KOPT-K1 (cell line): ENCODE measurements around the gene CARHSP1.

Source experiments
- H3K27ac ChIP-seq: fragments of 200-600 bp; sonication (generic); 2 replicates; pipeline ENCODE4 v1.5.1; 2016; ENCODE audit warnings: antibody characterized with exemption, mild to moderate bottlenecking, low read depth, low read length; ENCODE audit not compliant: poor library complexity, severe bottlenecking
- H3K36me3 ChIP-seq: fragments of 200-600 bp; sonication (generic); 2 replicates; pipeline ENCODE4 v1.5.1; 2017; ENCODE audit warnings: antibody characterized with exemption, mild to moderate bottlenecking, low read length, moderate library complexity; ENCODE audit not compliant: insufficient read depth
- H3K9me3 ChIP-seq: fragments of 200-600 bp; sonication (generic); 2 replicates; pipeline ENCODE4 v1.5.1; 2017; ENCODE audit warnings: antibody characterized with exemption, low read length, mild to moderate bottlenecking; ENCODE audit not compliant: insufficient read depth, poor library complexity, severe bottlenecking

CARHSP1 gene

DNA sequence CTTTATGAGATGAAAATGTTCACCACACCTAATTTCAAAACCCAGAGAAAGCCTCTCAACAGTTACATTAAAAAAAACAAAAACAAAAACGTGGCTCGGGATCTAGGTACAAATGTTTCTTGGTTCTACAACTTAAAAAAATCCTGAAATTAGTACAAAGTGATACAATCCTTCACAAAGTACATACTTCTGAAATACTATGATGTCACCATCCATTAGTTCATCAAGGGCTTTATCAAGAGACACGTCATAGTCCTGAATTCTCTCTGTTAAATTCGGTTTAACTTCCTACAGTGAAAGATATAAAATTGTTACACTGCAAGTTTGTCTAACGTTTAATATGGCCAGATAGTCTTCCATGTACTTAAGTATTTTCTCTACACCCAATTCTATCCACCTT, 31.5 kb upstream of the CARHSP1 start:
- Histone ChIP-seq H3K9me3 (no peaks in the 10 kb centered on the region), H3K27ac (no peak overlapping the region), H3K36me3 (peaks cover 98% of the 10 kb centered on the region)

DNA sequence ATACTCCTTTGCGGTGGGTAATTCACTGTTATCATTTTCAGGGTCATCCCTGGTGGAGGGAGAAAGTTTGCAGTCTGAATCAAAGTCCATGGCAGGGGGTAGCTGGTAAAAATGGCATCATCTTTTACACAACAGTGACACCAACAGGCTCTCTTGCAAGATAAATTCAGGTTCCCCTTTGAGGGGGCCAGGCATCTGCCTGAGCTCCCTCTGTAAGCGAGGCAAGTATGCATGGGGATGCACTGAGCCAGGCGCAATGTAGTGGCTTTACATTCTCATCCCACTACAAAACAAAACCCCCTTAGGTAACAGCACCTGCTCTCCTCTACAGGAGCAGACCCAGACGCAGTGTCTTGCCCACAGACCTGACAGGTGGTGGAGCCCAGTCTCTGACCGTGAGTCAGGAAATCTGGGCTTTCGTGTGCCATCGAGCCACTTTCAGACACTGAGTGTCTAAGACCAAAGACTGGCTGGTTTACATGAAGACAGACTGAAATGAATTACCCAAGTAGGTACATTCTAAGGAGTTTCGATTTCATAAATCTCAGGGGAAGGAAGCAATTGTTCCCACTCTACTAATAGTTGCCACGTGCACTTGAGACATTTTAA, 31.0 kb upstream of the CARHSP1 start:
- Histone ChIP-seq H3K36me3 (peaks cover 98% of the 10 kb centered on the region), H3K27ac (no peak overlapping the region)

DNA sequence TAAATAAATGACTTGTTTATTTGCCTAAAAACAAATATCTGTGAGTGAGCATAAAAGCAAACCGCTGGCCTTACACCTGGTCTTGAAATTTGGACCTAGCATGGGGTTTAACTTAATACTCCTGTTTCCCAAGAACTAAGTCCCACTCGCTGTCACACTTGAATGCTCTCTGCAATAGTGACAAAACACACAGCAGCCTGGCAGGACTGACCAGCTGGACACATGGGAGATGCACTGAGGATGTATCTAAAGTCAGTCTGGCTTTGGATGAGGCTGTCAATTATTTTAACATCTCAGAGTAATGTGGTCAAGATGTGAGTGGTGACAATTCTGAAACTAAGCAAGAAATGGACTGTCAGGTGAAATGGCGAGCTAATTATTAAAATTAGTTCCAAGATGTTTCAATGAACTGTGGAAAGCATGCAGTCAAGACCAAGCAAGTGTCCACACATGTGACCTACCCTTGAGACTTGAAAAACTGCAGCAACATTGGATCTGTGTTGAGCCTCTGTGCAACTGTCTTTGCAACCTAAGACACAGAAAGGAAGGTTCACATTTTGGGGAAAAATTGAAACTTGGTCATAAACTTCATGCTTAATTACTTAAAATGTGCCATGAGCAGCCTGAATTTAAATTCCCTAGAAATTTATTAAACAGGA, 30.0 kb upstream of the CARHSP1 start:
- Histone ChIP-seq H3K27ac (no peak overlapping the region), H3K9me3 (no peaks in the 10 kb centered on the region)

More for the DNA sequence above, 31.0 kb upstream of the CARHSP1 start:
- no peaks in the 10 kb centered on the region for H3K9me3 ChIP-seq

DNA sequence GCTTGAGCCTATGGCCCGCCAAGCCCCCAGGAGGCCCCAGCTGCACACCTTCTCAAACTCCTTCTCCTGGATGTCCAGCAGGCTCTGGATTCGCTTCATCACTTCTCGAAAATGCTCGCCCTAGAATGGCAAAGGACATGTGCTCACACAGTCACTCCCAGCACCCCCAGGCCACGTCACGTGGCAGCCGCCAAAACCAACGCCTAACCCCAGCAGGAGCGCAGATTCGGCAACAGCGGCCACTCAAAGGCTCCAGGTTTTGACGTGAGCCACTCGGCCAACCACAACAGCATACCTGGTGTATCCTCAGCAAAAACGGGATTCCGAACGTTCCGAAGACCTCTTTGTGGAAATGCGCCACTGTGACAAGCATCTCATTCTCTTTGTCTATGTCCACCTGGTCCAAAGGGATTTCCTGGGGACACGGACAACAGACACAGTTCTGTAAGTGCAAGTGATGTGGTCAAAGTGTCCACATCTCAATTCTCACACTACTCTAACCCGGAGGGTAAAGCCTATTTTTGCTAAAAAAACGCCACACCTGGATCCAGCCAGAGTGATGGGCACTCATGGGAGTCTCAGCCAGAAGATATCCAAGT, 26.0 kb upstream of the CARHSP1 start:
- Histone ChIP-seq H3K27ac (no peak overlapping the region), H3K36me3 (peaks cover 100% of the 10 kb centered on the region), H3K9me3 (no peaks in the 10 kb centered on the region)

More for the DNA sequence above, 30.0 kb upstream of the CARHSP1 start:
- peaks cover 100% of the 10 kb centered on the region for H3K36me3 ChIP-seq

DNA sequence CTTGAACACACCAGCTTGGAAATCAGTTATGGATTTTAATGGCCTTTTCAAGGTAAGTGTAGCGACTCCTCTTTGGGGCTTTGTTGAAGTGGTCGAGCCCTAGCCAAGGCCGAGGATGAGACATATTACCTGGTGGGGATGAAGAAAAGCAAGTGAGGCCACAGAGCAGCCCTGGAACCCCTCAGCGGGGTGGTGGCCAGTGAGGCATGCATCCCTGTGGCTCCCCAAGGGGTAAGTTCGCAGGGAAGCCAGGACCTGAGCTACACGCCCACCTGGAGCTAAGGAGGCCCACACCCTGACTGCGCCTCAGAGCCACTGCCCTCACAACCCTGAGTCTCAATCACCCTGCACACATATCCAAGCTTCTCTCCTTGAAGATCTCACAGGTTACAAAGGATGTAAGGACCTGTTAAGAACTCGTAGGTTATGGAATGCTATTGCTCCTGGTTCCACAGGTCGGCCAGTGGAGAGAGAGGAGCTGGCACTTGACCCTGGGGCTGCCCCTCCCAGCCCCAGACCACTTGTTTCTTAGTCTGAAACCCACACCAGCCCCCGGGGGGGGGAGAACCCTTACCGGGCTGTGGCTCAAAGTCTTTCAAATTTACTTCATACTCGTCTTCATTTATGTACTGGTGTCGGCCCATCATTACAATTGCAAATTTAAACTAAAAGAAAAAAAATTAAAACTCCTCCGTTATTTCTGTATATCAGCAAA, 25.3 kb upstream of the CARHSP1 start:
- Histone ChIP-seq H3K27ac (no peak overlapping the region), H3K36me3 (peaks cover 100% of the 10 kb centered on the region), H3K9me3 (no peaks in the 10 kb centered on the region)

DNA sequence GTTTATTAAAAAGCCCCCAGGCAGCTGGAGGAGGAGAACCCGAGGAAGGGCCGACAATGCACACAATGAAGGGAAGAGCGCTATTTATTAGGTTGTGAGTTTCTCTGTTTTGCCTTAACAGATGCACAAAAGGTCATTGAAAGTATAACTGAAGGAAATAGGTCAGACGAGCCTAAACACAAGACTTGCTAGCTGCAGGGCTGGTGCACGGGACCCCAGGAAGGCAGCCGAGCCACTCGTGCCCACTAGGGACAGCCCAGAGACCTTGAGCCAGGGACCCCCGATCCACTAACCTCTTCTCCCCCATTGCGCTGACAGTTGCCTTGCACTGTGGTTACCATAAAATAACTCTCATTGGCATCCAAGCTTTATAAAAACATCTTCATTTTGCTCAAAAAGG, 24.6 kb upstream of the CARHSP1 start:
- Histone ChIP-seq H3K27ac (no peak overlapping the region), H3K9me3 (no peaks in the 10 kb centered on the region), H3K36me3 (peaks cover 100% of the 10 kb centered on the region)

- H3K9me3 ChIP-seq, result no peaks in the 10 kb centered on the region
- no peak overlapping the region for H3K27ac ChIP-seq
- H3K36me3 ChIP-seq, result peaks cover 100% of the 10 kb centered on the region
These were observed 23.3 kb upstream of the CARHSP1 start for GRCh38 chr16:8892101-8892575.

DNA sequence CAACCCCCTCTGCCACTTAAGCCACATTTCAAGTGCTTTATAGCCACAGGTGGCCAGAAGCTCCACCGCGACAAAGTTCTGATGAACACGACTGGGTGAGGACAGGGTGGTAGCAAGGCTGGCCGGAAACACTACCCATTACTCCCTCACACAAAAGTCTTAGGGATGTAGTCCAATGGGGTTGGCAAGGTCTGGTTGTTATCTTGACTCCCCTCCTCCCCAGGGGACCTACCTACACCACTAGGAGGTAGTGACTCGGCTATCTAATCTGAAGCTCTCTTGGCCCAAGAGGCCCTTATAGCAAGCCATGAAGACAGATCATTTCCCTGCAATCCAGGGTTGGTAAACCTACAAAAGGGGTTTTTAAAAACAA, 21.7 kb upstream of the CARHSP1 start:
- H3K36me3 ChIP-seq, result peaks cover 85% of the 10 kb centered on the region
- no peaks in the 10 kb centered on the region for H3K9me3 ChIP-seq
- H3K27ac ChIP-seq, result no peak overlapping the region

DNA sequence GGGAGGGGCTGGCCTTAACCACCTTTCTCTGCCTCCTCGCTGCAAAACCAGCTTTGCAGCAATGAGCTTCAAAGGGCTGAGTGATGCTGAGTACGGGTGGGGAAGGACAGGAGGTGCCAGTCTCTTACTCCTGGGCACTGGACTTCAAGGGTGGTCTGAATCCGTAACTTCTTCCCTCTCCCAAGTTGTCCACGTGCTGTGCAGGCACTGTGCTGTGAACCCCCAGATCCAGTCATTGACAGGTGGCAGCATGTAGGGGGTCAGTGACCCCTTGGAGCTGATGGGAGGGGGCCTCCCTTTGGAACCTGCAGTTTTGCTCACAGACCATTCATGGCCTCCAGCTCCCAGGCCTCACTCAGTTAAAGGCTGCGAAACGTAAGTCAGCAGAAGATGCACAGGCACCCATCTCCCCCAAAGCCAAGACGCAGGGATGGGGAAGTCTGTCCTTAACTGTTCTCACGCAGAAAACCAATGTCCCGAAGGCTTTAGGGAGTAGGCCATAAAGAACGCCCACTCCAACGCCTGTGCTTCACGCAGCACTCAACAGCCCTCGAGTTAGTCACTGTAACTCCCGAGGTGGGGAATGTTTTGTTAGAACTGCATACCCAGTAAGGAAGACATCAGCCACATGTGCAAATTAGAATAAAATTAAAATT, 21.2 kb upstream of the CARHSP1 start:
- Histone ChIP-seq H3K9me3 (no peaks in the 10 kb centered on the region), H3K36me3 (peaks cover 80% of the 10 kb centered on the region), H3K27ac (no peak overlapping the region)

- Histone ChIP-seq H3K36me3 (peaks cover 72% of the 10 kb centered on the region), H3K27ac (no peak overlapping the region), H3K9me3 (no peaks in the 10 kb centered on the region)
These were observed 20.4 kb upstream of the CARHSP1 start for GRCh38 chr16:8888951-8889892.

DNA sequence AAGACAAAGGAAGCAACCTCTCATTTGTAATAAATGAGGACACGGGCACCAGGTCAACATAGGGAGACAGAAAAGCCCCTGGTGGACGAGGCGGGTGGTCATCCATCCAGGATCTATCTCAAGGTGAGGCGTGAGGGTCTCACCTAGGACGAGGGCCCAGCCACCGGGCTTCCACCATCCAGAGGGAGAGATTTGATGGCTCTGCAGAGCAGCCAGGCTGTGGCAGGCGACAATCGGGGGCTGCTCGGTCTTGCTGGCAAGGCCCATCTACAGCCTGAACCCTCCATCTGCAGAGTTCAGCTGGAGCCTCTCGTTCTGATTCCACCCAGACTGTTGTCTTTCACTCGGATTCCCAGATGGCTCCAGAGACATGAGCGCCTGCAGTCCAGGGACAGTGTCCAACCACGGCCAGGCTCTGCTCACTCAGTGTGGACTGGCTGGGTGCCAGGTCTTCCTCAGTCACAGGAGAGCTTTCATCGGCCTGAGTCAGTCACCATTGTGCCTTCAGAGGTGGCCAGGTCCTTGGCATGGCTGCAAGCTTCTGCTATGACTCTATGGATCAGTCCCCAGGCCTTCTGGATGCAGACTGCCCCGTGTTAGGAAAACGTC, 19.2 kb upstream of the CARHSP1 start:
- Histone ChIP-seq H3K9me3 (no peaks in the 10 kb centered on the region), H3K27ac (no peak overlapping the region), H3K36me3 (peaks cover 61% of the 10 kb centered on the region)

- peaks cover 54% of the 10 kb centered on the region for H3K36me3 ChIP-seq
- no peak overlapping the region for H3K27ac ChIP-seq
These were observed 18.6 kb upstream of the CARHSP1 start for GRCh38 chr16:8887431-8887765.

DNA sequence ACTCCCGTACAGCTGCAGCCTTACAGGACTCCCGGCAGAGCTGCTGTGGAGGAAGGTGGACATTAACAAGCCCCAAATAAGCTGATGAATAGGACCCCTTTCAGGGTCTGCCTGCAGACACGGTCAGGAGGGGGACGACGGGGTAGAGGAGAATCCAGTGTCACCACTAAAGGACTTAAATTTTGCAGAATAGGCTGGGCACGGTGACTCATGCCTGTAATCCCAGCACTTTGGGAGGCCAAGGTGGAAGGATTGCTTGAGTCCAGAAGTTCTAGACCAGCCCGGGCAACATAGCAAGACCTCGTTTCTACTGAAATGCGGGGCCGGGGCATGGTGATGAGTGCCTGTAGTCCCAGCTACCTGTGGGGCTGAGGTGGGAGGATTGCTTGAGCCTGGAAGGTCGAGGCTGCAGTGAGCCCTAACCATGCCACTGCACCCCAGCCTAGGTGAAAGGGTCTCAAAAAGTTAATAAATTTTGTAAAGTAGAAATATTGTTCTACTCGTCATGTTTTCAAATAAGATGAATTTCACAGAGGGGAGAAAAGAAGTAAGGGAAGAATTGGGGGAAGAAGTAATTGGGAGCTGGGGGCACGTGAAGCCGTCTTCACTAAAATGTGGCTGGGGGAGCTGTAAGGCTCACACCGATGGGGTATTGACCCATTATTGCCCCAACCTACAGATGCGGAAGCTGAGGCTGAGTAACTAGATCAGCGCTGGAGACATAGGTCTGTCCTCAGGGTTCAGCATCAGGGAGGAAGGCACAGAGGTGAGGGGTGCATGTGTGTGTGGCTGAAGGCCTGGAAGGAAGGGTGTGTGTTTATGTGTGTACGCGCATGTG, 18.0 kb upstream of the CARHSP1 start:
- Histone ChIP-seq H3K9me3 (no peaks in the 10 kb centered on the region), H3K27ac (no peak overlapping the region), H3K36me3 (peaks cover 48% of the 10 kb centered on the region)

More at GRCh38 chr16:8887431-8887765, 18.6 kb upstream of the CARHSP1 start:
- no peaks in the 10 kb centered on the region for H3K9me3 ChIP-seq
